Measurements from ENCODE around the gene CHRDL1.

Gene CHRDL1

DNA sequence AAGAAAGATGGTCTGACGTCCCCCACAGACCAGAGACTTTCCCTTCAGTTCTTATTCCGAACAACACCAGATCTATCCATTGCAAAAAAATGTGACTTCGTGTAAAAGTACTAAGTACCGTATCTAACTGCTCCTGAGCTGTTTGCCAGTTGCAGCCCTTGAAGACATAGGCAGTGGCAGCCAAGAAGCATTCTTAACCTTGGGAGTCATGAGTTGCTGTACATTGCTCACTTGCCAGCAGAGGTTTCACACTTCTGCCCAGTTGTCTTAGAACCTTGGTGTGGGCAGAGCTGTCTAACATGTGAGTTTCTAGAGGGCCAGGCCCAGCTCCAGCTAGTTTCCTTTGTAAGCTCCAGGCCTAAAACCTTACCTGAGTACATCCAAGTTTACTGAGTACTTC is 10.5 kb upstream of the CHRDL1 start:
- no peak overlapping the region for H3K4me3 ChIP-seq (ENCODE audit: low read depth, low read length)
- ChIA-PET CTCF (no interaction called here), POLR2A (no interaction called here)
- TF ChIP-seq, protein P1, sequence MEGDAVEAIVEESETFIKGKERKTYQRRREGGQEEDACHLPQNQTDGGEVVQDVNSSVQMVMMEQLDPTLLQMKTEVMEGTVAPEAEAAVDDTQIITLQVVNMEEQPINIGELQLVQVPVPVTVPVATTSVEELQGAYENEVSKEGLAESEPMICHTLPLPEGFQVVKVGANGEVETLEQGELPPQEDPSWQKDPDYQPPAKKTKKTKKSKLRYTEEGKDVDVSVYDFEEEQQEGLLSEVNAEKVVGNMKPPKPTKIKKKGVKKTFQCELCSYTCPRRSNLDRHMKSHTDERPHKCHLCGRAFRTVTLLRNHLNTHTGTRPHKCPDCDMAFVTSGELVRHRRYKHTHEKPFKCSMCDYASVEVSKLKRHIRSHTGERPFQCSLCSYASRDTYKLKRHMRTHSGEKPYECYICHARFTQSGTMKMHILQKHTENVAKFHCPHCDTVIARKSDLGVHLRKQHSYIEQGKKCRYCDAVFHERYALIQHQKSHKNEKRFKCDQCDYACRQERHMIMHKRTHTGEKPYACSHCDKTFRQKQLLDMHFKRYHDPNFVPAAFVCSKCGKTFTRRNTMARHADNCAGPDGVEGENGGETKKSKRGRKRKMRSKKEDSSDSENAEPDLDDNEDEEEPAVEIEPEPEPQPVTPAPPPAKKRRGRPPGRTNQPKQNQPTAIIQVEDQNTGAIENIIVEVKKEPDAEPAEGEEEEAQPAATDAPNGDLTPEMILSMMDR (IDR thresholded peaks at IDR 0.05; ENCODE audit: insufficient read depth, low read length, missing control alignments), result no peak
- no peak for DNase-seq (ENCODE audit: low read depth, low spot score)

DNA sequence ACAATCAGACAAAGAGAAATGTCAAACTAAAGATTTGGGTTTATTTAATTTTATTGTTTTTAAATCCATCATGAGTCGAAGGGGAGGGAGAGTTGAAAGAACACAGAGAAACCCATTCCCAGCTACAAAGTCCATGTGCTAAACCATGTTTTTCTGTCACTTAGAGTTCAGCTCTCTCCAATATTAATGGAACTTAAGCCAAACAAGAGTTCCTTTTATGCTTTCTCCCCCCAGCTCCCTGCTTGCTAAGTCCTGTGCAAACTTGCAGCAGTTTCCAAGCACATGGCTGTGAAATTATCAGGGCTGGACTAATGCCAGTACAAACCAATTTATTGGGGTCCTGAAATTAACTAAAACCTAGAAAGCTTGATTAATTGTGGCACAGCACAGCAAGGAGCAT is 9.7 kb upstream of the CHRDL1 start:
- CTCF ChIA-PET, result no interaction called here
- H3K4me3 ChIP-seq (ENCODE audit: low read depth, low read length), result no peak overlapping the region
- TF ChIP-seq, protein P1 (IDR thresholded peaks at IDR 0.05; ENCODE audit: insufficient read depth, low read length, missing control alignments), result no peak
- POLR2A ChIA-PET, result no interaction called here
- no peak for DNase-seq (ENCODE audit: low read depth, low spot score)

DNA sequence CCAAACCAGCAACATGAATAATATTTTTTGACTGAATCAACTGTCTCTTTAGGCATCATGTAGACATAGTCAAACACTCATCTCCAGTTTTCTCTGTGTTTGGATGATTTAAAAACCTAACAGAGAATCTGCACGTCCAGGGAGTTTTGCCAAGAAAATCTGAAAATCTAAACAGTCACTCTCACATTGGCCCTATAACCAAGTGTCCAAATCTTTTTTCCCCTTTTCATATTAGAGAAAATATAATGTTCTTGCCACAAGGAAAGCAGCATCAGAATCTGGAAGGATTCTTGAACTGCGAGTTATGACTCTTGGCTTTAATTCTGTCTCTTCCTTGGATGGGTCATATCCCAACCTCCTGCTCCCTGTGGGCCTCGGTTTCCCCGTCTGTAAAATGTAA is 8.8 kb upstream of the CHRDL1 start:
- no peak for DNase-seq (ENCODE audit: low read depth, low spot score)
- CTCF ChIA-PET, result no interaction called here
- TF ChIP-seq, protein P1 (IDR thresholded peaks at IDR 0.05; ENCODE audit: insufficient read depth, low read length, missing control alignments), result no peak
- no peak overlapping the region for H3K4me3 ChIP-seq (ENCODE audit: low read depth, low read length)
- POLR2A ChIA-PET, result no interaction called here

DNA sequence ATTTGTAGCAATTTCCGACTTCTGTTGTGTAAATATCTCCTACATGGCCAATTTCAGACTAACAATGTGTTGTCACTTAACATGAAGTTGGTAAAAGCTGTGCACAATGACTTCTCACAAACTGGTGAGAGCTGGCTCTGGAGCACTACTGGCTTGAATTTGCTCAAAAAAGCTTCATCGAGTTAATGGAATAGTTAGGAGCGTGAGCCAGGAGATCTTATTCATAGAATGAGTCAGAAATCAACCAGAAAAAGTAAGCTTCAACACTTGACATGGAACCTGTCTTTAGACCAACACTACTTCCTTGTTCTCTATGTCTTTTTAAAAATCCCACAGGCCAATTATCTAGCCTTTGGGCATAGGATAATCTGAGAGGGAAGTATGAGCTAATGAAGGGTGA is 7.9 kb upstream of the CHRDL1 start:
- TF ChIP-seq, protein P1 (IDR thresholded peaks at IDR 0.05; ENCODE audit: insufficient read depth, low read length, missing control alignments), result no peak
- no peak for DNase-seq (ENCODE audit: low read depth, low spot score)
- CTCF ChIA-PET, result no interaction called here
- POLR2A ChIA-PET, result no interaction called here
- no peak overlapping the region for H3K4me3 ChIP-seq (ENCODE audit: low read depth, low read length)

DNA sequence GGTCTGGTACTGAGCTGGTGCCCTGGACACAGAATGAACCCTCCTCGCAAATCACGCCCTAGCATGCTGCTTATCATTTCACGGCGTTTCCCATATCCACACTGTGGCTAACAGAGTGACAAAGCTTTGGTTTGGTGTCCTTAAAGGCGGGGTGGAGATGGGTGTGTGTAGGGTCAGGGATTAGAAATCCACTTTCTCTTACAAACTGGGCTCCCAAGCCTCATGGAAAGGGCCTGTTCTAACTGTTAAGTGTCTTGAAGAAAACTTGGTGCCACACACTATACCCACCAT is 735 bp upstream of the CHRDL1 start:
- ChIA-PET CTCF (no interaction called here), POLR2A (no interaction called here)
- TF ChIP-seq, protein P1 (IDR thresholded peaks at IDR 0.05; ENCODE audit: insufficient read depth, low read length, missing control alignments), result no peak
- no peak overlapping the region for H3K4me3 ChIP-seq (ENCODE audit: low read depth, low read length)
- no peak for DNase-seq (ENCODE audit: low read depth, low spot score)

DNA sequence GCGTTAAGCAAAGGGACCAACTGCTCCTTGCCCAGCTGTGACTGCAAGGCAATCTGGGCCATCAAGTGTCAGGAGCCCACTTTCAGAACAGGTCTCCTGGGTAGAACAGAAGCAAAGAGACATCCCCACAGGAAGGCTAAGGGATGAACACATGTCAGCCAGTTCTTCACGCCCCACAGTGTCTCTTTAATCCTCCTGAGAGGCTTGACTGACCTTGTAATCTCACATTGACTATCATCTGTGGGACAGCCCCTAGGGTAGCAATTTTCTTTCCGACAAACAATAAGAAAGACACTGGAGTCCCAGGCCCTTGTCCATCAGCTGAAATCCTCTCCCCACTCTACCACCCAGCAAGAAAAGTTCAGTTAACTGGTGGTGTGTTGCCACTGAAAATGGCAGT is 1.0 kb downstream of the CHRDL1 start:
- no peak for DNase-seq (ENCODE audit: low read depth, low spot score)
- no peak overlapping the region for H3K4me3 ChIP-seq (ENCODE audit: low read depth, low read length)
- POLR2A ChIA-PET, result no interaction called here
- TF ChIP-seq, protein P1 (IDR thresholded peaks at IDR 0.05; ENCODE audit: insufficient read depth, low read length, missing control alignments), result no peak
- CTCF ChIA-PET, result no interaction called here

DNA sequence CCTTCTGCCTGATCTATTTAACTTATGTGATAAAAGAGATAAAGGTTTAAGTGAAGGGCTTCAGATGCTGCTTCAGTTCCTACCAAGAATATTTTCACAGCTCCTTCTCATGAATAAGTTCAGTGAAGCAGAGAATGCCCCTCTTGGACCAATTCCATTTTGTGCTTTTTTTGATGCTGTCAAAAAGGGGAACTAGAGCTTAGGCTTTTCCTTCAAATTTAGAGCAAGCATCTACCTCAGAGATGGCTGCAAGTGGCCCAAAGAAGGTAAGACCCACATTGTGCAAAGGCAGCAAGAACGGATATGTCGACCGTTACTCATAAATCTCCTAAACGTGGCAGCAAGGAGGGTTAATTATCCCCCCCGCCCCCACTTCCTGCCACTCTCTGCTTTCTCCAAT is 4.5 kb downstream of the CHRDL1 start:
- ChIA-PET CTCF (no interaction called here), POLR2A (no interaction called here)
- DNase-seq (ENCODE audit: low read depth, low spot score), result no peak
- no peak overlapping the region for H3K4me3 ChIP-seq (ENCODE audit: low read depth, low read length)
- TF ChIP-seq, protein P1 (IDR thresholded peaks at IDR 0.05; ENCODE audit: insufficient read depth, low read length, missing control alignments), result no peak
